DMS114 treated with DMSO at 0.1 percent for 48 hours (cell line): ENCODE data around the gene CSF2.

Experiments
- DNase-seq: peaks from one replicate; lab custom pipeline; 2025; ENCODE audit not compliant: unreplicated experiment; lab: John Stamatoyannopoulos, UW

Gene CSF2

GRCh38 chr5:132073231-132074013 lies at the start of gene CSF2:
Gene CSF2, plus strand, starts transcription at chr5:132073789. Its CDS starts 35 bp downstream, at chr5:132073824.
- DNase-seq = no peak

- DNase-seq = no peak
These were observed 49.5 kb upstream of the CSF2 start for GRCh38 chr5:132024117-132024435.

GRCh38 chr5:132024789-132025402 lies 48.7 kb upstream of the CSF2 start:
- DNase-seq = no peak

- DNase-seq = no peak
These were observed 48.1 kb upstream of the CSF2 start for GRCh38 chr5:132025403-132025971.

- DNase-seq = no peak
These were observed 47.0 kb upstream of the CSF2 start for GRCh38 chr5:132026516-132027008.

GRCh38 chr5:132027027-132027426 lies 46.6 kb upstream of the CSF2 start:
- DNase-seq = no peak

- DNase-seq = no peak
These were observed 43.8 kb upstream of the CSF2 start for GRCh38 chr5:132029609-132030330.

- DNase-seq = no peak
These were observed 43.0 kb upstream of the CSF2 start for GRCh38 chr5:132030610-132031009.

- DNase-seq = no peak
These were observed 41.4 kb upstream of the CSF2 start for GRCh38 chr5:132032196-132032595.

- DNase-seq = no peak
These were observed 40.5 kb upstream of the CSF2 start for GRCh38 chr5:132033122-132033521.

- no peak for DNase-seq
These were observed 36.2 kb upstream of the CSF2 start for GRCh38 chr5:132037353-132037752.

- DNase-seq = no peak
These were observed 29.4 kb upstream of the CSF2 start for GRCh38 chr5:132044207-132044606.

GRCh38 chr5:132046880-132047299 lies 26.7 kb upstream of the CSF2 start:
- no peak for DNase-seq

GRCh38 chr5:132049093-132049492 lies 24.5 kb upstream of the CSF2 start:
- no peak for DNase-seq

- DNase-seq = no peak
These were observed 24.0 kb upstream of the CSF2 start for GRCh38 chr5:132049559-132049958.

GRCh38 chr5:132050136-132050535 lies 23.5 kb upstream of the CSF2 start:
- no peak for DNase-seq

- no peak for DNase-seq
These were observed 22.7 kb upstream of the CSF2 start for GRCh38 chr5:132050661-132051552.

GRCh38 chr5:132052520-132052919 lies 21.1 kb upstream of the CSF2 start:
- DNase-seq = no peak

GRCh38 chr5:132053483-132053882 lies 20.1 kb upstream of the CSF2 start:
- DNase-seq = no peak

- no peak for DNase-seq
These were observed 19.4 kb upstream of the CSF2 start for GRCh38 chr5:132054031-132054696.
